Iris pigment epithelial cell (primary cell): Measurements from ENCODE around the gene PSMF1.
"Not testable (repeated sequence)": the region's sequence is repeated elsewhere in the genome, so short reads cannot be mapped to it uniquely, and the experiment has no call there.

Experiments used
- DNase-seq: peaks from one replicate; pipeline ENCODE4 v3.0.0-alpha.2; 2011; ENCODE audit warnings: low read depth

PSMF1 gene

GRCh38 chr20:1122388-1123315 is 4.2 kb downstream of the PSMF1 start:
- peak; percentile 76 for DNase-seq

GRCh38 chr20:1123666-1124065 is 5.3 kb downstream of the PSMF1 start:
- no peak for DNase-seq

- DNase-seq, result no peak
These were observed 6.0 kb downstream of the PSMF1 start for GRCh38 chr20:1124421-1124820.

GRCh38 chr20:1125277-1125676 is 6.9 kb downstream of the PSMF1 start:
- DNase-seq, result no peak

- DNase-seq, result no peak
These were observed 9.4 kb downstream of the PSMF1 start for GRCh38 chr20:1127840-1128239.

GRCh38 chr20:1130058-1130694 is 11.8 kb downstream of the PSMF1 start:
- peak; percentile 26 for DNase-seq

- DNase-seq, result no peak
These were observed 12.4 kb downstream of the PSMF1 start for GRCh38 chr20:1130847-1131246.

- no peak for DNase-seq
These were observed 13.0 kb downstream of the PSMF1 start for GRCh38 chr20:1131354-1131753.

- no peak for DNase-seq
These were observed 16.0 kb downstream of the PSMF1 start for GRCh38 chr20:1134355-1134754.

- no peak for DNase-seq
These were observed 16.4 kb downstream of the PSMF1 start for GRCh38 chr20:1134836-1135235.

- DNase-seq, result no peak
These were observed 18.8 kb downstream of the PSMF1 start for GRCh38 chr20:1137236-1137635.

GRCh38 chr20:1144401-1145172 is 26.2 kb downstream of the PSMF1 start:
- no peak for DNase-seq

- DNase-seq, result no peak
These were observed 28.6 kb downstream of the PSMF1 start for GRCh38 chr20:1146957-1147356.

- DNase-seq, result not testable (repeated sequence)
These were observed 31.4 kb downstream of the PSMF1 start for GRCh38 chr20:1149812-1150211.

GRCh38 chr20:1150218-1150617 is 31.8 kb downstream of the PSMF1 start:
- peak; percentile 51 for DNase-seq

GRCh38 chr20:1150968-1151367 is 32.6 kb downstream of the PSMF1 start:
- DNase-seq, result no peak

GRCh38 chr20:1154226-1154625 is 35.8 kb downstream of the PSMF1 start:
- DNase-seq, result no peak

- DNase-seq, result no peak
These were observed 36.3 kb downstream of the PSMF1 start for GRCh38 chr20:1154691-1155090.

- no peak for DNase-seq
These were observed 36.9 kb downstream of the PSMF1 start for GRCh38 chr20:1155342-1155741.

GRCh38 chr20:1160496-1160895 is 42.1 kb downstream of the PSMF1 start:
- DNase-seq, result no peak

GRCh38 chr20:1160991-1161390 is 42.6 kb downstream of the PSMF1 start:
- DNase-seq, result no peak

- DNase-seq, result no peak
These were observed 44.7 kb downstream of the PSMF1 start for GRCh38 chr20:1163105-1163504.

GRCh38 chr20:1163653-1164052 is 45.3 kb downstream of the PSMF1 start:
- no peak for DNase-seq
